ENCODE results near the gene KIFC1. TPM values are rescaled to one million over a fixed set of nuclear protein-coding genes. Genes with fewer than 3 reads are reported as not detected.

Gene KIFC1
- total and polyA plus RNA-seq, 2 donors (not counting 1 experiment from before 2014, with no cell fraction given): 0.79 to 1.0 TPM

- ChIA-PET CTCF (no interaction called here), POLR2A (no interaction called here)
- Histone ChIP-seq H3K4me3 (ENCODE audit: control extremely low read depth in 1 of 5, extremely low read depth in 1 of 5, insufficient read depth in 1 of 5, low read depth in 2 of 5, low read length in 4 of 5) (no peak overlapping the region), H3K4me2 (replicated peaks; ENCODE audit: low read depth, low read length, poor library complexity, severe bottlenecking) (no peak overlapping the region), H3K36me3 (replicated peaks in 1 of 2; ENCODE audit: control extremely low read depth in 1 of 2, control insufficient read depth in 1 of 2, extremely low read depth in 1 of 2, insufficient read depth in 2 of 2, low read length in 1 of 2) (peaks cover 0 to 40% of the 10 kb centered on the region in 2 experiments), H2AFZ (ENCODE audit: insufficient read depth, low read depth, low read length, poor library complexity, severe bottlenecking) (no peak overlapping the region), H3K27ac (ENCODE audit: low read length in 2 of 2) (no peak overlapping the region), H3K9me3 (ENCODE audit: control extremely low read depth in 1 of 3, control insufficient read depth in 2 of 3, insufficient read depth in 1 of 3, low read length in 2 of 3) (no peaks in the 10 kb centered on the region), H4K20me1 (ENCODE audit: control insufficient read depth, insufficient read depth, low read length, poor library complexity, severe bottlenecking) (no peaks in the 10 kb centered on the region), H3K9ac (ENCODE audit: low read length) (no peak overlapping the region), H3K4me1 (ENCODE audit: control insufficient read depth in 2 of 2, insufficient read depth in 2 of 2, low read length in 2 of 2) (no peaks in the 10 kb centered on the region), H3K79me2 (ENCODE audit: control insufficient read depth, insufficient read depth, low read length) (no peaks in the 10 kb centered on the region), H3K27me3 (replicated peaks in 1 of 4; ENCODE audit: control extremely low read depth in 1 of 4, control insufficient read depth in 3 of 4, insufficient read depth in 4 of 4, low read length in 3 of 4) (no peaks in the 10 kb centered on the region)
- TF ChIP-seq CTCF (IDR thresholded peaks at IDR 0.05): no peak
- TF ChIP-seq EZH2 (IDR thresholded peaks at IDR 0.05; ENCODE audit: borderline replicate concordance, insufficient read depth, low read depth, low read length, poor library complexity, severe bottlenecking): no peak
- H3K9me3 Mint-ChIP-seq (ENCODE audit: insufficient read depth): no peaks in the 10 kb centered on the region
- DNase-seq (no peak), ATAC-seq (ENCODE audit: low read depth) (no peak)
- H3K4me3 Mint-ChIP-seq: no peak overlapping the region
- H3K27me3 Mint-ChIP-seq: no peaks in the 10 kb centered on the region
- 70% methylated on average over 2 of the region's 3 CpGs for WGBS (ENCODE audit: insufficient coverage)
- no peak overlapping the region for H3K27ac Mint-ChIP-seq
- H3K4me1 Mint-ChIP-seq: no peaks in the 10 kb centered on the region
- intact Hi-C loops (cut with micrococcal nuclease): no loop called here
Observed at GRCh38 chr6:33445119-33445603, 53.5 kb downstream of the KIFC1 start.

GRCh38 chr6:33446356-33446755 lies 54.7 kb downstream of the KIFC1 start:
- H3K4me3 Mint-ChIP-seq: no peak overlapping the region
- Histone ChIP-seq H4K20me1 (ENCODE audit: control insufficient read depth, insufficient read depth, low read length, poor library complexity, severe bottlenecking) (no peaks in the 10 kb centered on the region), H3K9ac (ENCODE audit: low read length) (no peak overlapping the region), H3K36me3 (replicated peaks in 1 of 2; ENCODE audit: control extremely low read depth in 1 of 2, control insufficient read depth in 1 of 2, extremely low read depth in 1 of 2, insufficient read depth in 2 of 2, low read length in 1 of 2) (peaks cover 0 to 32% of the 10 kb centered on the region in 2 experiments), H2AFZ (ENCODE audit: insufficient read depth, low read depth, low read length, poor library complexity, severe bottlenecking) (no peak overlapping the region), H3K27ac (ENCODE audit: low read length in 2 of 2) (no peak overlapping the region), H3K9me3 (ENCODE audit: control extremely low read depth in 1 of 3, control insufficient read depth in 2 of 3, insufficient read depth in 1 of 3, low read length in 2 of 3) (no peaks in the 10 kb centered on the region), H3K79me2 (ENCODE audit: control insufficient read depth, insufficient read depth, low read length) (no peaks in the 10 kb centered on the region), H3K4me3 (ENCODE audit: control extremely low read depth in 1 of 5, extremely low read depth in 1 of 5, insufficient read depth in 1 of 5, low read depth in 2 of 5, low read length in 4 of 5) (no peak overlapping the region), H3K4me1 (ENCODE audit: control insufficient read depth in 2 of 2, insufficient read depth in 2 of 2, low read length in 2 of 2) (no peaks in the 10 kb centered on the region), H3K27me3 (replicated peaks in 1 of 4; ENCODE audit: control extremely low read depth in 1 of 4, control insufficient read depth in 3 of 4, insufficient read depth in 4 of 4, low read length in 3 of 4) (no peaks in the 10 kb centered on the region), H3K4me2 (replicated peaks; ENCODE audit: low read depth, low read length, poor library complexity, severe bottlenecking) (no peak overlapping the region)
- no peaks in the 10 kb centered on the region for H3K4me1 Mint-ChIP-seq
- H3K27ac Mint-ChIP-seq: no peak overlapping the region
- ATAC-seq (ENCODE audit: low read depth): no peak
- ChIA-PET CTCF (interaction anchor here (1.2 kb wide), 1 partner anchor 13 kb away, joined by 3 read pairs; no protein-coding TSS in a partner anchor), POLR2A (no interaction called here)
- no peaks in the 10 kb centered on the region for H3K27me3 Mint-ChIP-seq
- intact Hi-C loops (cut with micrococcal nuclease): no loop called here
- DNase-seq: no peak
- TF ChIP-seq EZH2 (IDR thresholded peaks at IDR 0.05; ENCODE audit: borderline replicate concordance, insufficient read depth, low read depth, low read length, poor library complexity, severe bottlenecking) (no peak), CTCF (IDR thresholded peaks at IDR 0.05) (no peak)
- 96% methylated on average over 10 of the region's 10 CpGs for WGBS (ENCODE audit: insufficient coverage)
- H3K9me3 Mint-ChIP-seq (ENCODE audit: insufficient read depth): no peaks in the 10 kb centered on the region

All from B cell (primary cell).